Measurements from ENCODE around the gene SGTA.

SGTA gene

GRCh38 chr19:2722541-2723344, 60.3 kb downstream of the SGTA start:
- Histone ChIP-seq H3K4me1 (ENCODE audit: control extremely low read depth in 1 of 4, control insufficient read depth in 4 of 4, insufficient read depth in 4 of 4, low read length in 3 of 4) (peaks cover 0 to 37% (median 32%) of the 10 kb centered on the region in 4 experiments), H3K27me3 (replicated peaks in 2 of 5; ENCODE audit: control insufficient read depth in 4 of 5, insufficient read depth in 5 of 5, low read length in 4 of 5) (peaks cover 0 to 18% (median 0%) of the 10 kb centered on the region in 5 experiments), H3K36me3 (ENCODE audit: control insufficient read depth in 4 of 4, insufficient read depth in 4 of 4, low read length in 3 of 4) (no peaks in the 10 kb centered on the region), H3K9me3 (ENCODE audit: control extremely low read depth in 1 of 5, control insufficient read depth in 4 of 5, insufficient read depth in 2 of 5, low read depth in 1 of 5, low read length in 4 of 5) (no peaks in the 10 kb centered on the region), H3K27ac (ENCODE audit: insufficient read depth in 1 of 2, low read depth in 1 of 2, low read length in 2 of 2, poor library complexity in 1 of 2, severe bottlenecking in 2 of 2) (no peak overlapping the region), H3K4me3 (ENCODE audit: control insufficient read depth in 1 of 7, extremely low read depth in 1 of 7, insufficient read depth in 4 of 7, low read depth in 2 of 7, low read length in 6 of 7) (no peak overlapping the region)
- 66% methylated on average over 24 of the region's 28 CpGs for WGBS (ENCODE audit: insufficient coverage)
- peak in 1 of 3 donors; percentile 52 for DNase-seq
- POLR2A ChIA-PET: no interaction called here
- CTCF ChIA-PET: interaction anchor here (0.8 to 1.3 kb wide), 2 partner anchors 8 to 79 kb away, joined by 3 read pairs; no protein-coding TSS in a partner anchor

DNA sequence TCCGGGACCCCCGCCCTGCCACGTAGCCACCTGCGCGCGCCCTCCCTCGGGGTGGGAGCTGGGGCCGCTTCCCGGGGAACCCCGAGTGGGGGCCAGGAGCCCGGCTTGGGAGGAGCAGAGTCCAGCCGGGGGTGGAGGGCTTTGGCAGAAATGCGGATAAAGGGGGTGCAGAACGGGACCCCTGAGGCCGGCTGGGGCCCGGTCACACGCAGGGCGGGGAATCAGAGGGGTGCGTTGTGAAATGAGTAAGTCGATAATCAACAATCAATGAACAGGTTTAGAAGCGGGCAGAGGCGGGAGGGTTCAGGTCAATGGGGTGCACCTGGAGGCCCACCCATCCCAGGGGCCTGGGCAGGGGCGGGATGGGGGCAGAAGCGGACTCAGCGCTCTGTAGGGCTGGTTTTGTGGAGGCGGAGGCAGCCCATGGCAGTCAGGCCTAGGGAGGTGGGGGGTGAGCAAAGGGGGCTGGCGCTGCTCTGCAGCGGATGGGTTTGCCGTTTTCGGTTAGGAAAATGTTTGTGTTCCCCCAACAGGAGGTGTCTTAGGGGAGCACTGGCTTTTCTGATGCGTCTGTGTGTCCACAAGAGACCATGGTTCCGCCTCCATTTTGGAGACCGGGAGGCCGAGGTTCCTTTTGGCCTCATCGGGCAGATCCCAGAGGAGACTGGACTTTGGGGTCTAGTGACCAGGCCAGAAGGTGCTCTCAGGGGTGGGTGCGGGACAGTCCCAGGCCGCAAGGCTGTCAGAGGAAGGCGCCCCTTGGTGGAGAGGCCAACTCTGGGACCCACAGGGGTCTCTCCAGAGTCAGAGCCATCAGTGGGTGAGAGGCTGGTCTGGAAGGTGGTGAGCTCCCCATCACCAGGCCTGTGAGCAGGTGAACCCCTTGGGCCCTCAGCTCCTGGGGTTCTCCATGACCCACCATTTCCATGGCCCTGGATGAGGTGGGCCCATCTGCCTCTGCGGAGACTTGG, 61.2 kb downstream of the SGTA start:
- Histone ChIP-seq H3K9me3 (ENCODE audit: control extremely low read depth in 1 of 5, control insufficient read depth in 4 of 5, insufficient read depth in 2 of 5, low read depth in 1 of 5, low read length in 4 of 5) (no peaks in the 10 kb centered on the region), H3K27me3 (replicated peaks in 2 of 5; ENCODE audit: control insufficient read depth in 4 of 5, insufficient read depth in 5 of 5, low read length in 4 of 5) (peaks cover 0 to 21% (median 0%) of the 10 kb centered on the region in 5 experiments), H3K36me3 (ENCODE audit: control insufficient read depth in 4 of 4, insufficient read depth in 4 of 4, low read length in 3 of 4) (peaks cover 0 to 3% (median 0%) of the 10 kb centered on the region in 4 experiments), H3K4me3 (ENCODE audit: control insufficient read depth in 1 of 7, extremely low read depth in 1 of 7, insufficient read depth in 4 of 7, low read depth in 2 of 7, low read length in 6 of 7) (peak overlapping the region; percentile 23 to 76 (median 57)), H3K4me1 (ENCODE audit: control extremely low read depth in 1 of 4, control insufficient read depth in 4 of 4, insufficient read depth in 4 of 4, low read length in 3 of 4) (peaks cover 0 to 29% (median 27%) of the 10 kb centered on the region in 4 experiments), H3K27ac (ENCODE audit: insufficient read depth in 1 of 2, low read depth in 1 of 2, low read length in 2 of 2, poor library complexity in 1 of 2, severe bottlenecking in 2 of 2) (no peak overlapping the region)
- ChIA-PET POLR2A (no interaction called here), CTCF (interaction anchor here (1.3 kb wide), 1 partner anchor 78 kb away, joined by 3 read pairs; no protein-coding TSS in a partner anchor)
- WGBS (ENCODE audit: insufficient coverage): 36% methylated on average over 33 of the region's 39 CpGs
- DNase-seq: peak in 2 of 3 donors; percentile 35 to 50

- peaks cover 0 to 25% (median 21%) of the 10 kb centered on the region in 4 experiments for H3K4me1 ChIP-seq (ENCODE audit: control extremely low read depth in 1 of 4, control insufficient read depth in 4 of 4, insufficient read depth in 4 of 4, low read length in 3 of 4)
- H3K4me3 ChIP-seq (ENCODE audit: control insufficient read depth in 1 of 7, extremely low read depth in 1 of 7, insufficient read depth in 4 of 7, low read depth in 2 of 7, low read length in 6 of 7): peak within 1 kb of the TSS; percentile 23 to 76 (median 57)
- no peak within 1 kb of the TSS for H3K27ac ChIP-seq (ENCODE audit: insufficient read depth in 1 of 2, low read depth in 1 of 2, low read length in 2 of 2, poor library complexity in 1 of 2, severe bottlenecking in 2 of 2)
- H3K9me3 ChIP-seq (ENCODE audit: control extremely low read depth in 1 of 5, control insufficient read depth in 4 of 5, insufficient read depth in 2 of 5, low read depth in 1 of 5, low read length in 4 of 5): no peaks in the 10 kb centered on the region
- peaks cover 0 to 3% (median 0%) of the 10 kb centered on the region in 4 experiments for H3K36me3 ChIP-seq (ENCODE audit: control insufficient read depth in 4 of 4, insufficient read depth in 4 of 4, low read length in 3 of 4)
- under 1% methylated on average over 31 of the region's 100 CpGs for WGBS (ENCODE audit: insufficient coverage)
- POLR2A ChIA-PET: no interaction called here
- peak in 1 of 3 donors; percentile 28 for DNase-seq
- CTCF ChIA-PET: no interaction called here
- peaks cover 0 to 21% (median 0%) of the 10 kb centered on the region in 5 experiments for H3K27me3 ChIP-seq (replicated peaks in 2 of 5; ENCODE audit: control insufficient read depth in 4 of 5, insufficient read depth in 5 of 5, low read length in 4 of 5)
Measured at GRCh38 chr19:2720777-2721569, 62.1 kb downstream of the SGTA start, which contains the start of gene DIRAS1. Gene DIRAS1 (minus strand): TSS chr19:2721372. CDS start chr19:2717806, 3,566 bp downstream.

DNA sequence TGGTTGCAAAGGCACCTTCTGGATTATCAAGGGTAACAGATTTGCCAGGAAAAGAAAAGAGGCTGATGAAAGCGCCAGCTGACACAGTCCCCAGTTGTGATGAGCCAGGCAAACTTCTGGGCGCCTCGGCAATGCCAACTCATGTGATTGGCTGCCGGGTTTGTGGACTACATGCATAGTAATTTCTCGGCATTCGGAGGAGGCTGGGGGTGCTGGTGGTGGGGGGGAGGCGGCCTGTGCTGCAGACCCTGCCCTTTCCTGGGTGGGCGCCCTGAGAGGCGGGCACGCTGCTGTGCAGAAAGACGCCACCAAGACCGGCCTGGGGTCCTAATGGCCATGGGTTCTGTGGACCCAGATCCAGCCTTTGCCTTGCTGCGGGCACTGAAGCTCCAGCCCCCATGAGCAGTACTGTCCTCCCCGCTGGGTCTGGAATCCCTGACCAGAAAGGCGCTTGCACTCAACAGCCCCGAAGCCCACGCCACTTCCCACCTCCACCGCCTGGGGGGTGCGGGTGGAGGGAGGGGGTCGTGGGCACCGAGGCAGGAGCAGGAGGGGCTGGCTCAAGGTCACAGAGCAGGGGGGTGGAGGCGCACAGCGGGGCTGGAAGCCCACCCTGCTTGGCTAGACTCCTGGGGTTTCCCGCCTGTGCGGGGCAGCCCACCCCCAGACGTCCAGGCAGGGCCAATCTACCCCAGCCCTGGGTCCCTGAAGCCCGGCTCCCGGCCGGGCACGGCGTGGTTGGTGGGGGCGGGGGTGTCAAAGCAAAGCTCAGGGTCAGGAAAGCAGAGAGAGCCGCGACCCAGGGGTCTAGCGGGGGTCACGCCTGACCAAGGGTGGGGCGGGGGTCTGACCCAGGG, 62.9 kb downstream of the SGTA start:
- peaks cover 0 to 21% (median 0%) of the 10 kb centered on the region in 5 experiments for H3K27me3 ChIP-seq (replicated peaks in 2 of 5; ENCODE audit: control insufficient read depth in 4 of 5, insufficient read depth in 5 of 5, low read length in 4 of 5)
- DNase-seq: peak in 2 of 3 donors; percentile 28 to 41
- WGBS (ENCODE audit: insufficient coverage): 5% methylated on average over 27 of the region's 37 CpGs
- H3K36me3 ChIP-seq (ENCODE audit: control insufficient read depth in 4 of 4, insufficient read depth in 4 of 4, low read length in 3 of 4): peaks cover 0 to 4% (median 2%) of the 10 kb centered on the region in 4 experiments
- H3K4me3 ChIP-seq (ENCODE audit: control insufficient read depth in 1 of 7, extremely low read depth in 1 of 7, insufficient read depth in 4 of 7, low read depth in 2 of 7, low read length in 6 of 7): peak overlapping the region; percentile 15 to 57 (median 47)
- H3K4me1 ChIP-seq (ENCODE audit: control extremely low read depth in 1 of 4, control insufficient read depth in 4 of 4, insufficient read depth in 4 of 4, low read length in 3 of 4): peaks cover 0 to 25% (median 21%) of the 10 kb centered on the region in 4 experiments
- ChIA-PET CTCF (no interaction called here), POLR2A (interaction anchor here (0.6 kb wide), 2 partner anchors 17 to 19 kb away, joined by 3 read pairs; partner anchors contain the start of gene GNG7)
- H3K27ac ChIP-seq (ENCODE audit: insufficient read depth in 1 of 2, low read depth in 1 of 2, low read length in 2 of 2, poor library complexity in 1 of 2, severe bottlenecking in 2 of 2): no peak overlapping the region
- H3K9me3 ChIP-seq (ENCODE audit: control extremely low read depth in 1 of 5, control insufficient read depth in 4 of 5, insufficient read depth in 2 of 5, low read depth in 1 of 5, low read length in 4 of 5): peaks cover 0 to 6% (median 4%) of the 10 kb centered on the region in 5 experiments

DNA sequence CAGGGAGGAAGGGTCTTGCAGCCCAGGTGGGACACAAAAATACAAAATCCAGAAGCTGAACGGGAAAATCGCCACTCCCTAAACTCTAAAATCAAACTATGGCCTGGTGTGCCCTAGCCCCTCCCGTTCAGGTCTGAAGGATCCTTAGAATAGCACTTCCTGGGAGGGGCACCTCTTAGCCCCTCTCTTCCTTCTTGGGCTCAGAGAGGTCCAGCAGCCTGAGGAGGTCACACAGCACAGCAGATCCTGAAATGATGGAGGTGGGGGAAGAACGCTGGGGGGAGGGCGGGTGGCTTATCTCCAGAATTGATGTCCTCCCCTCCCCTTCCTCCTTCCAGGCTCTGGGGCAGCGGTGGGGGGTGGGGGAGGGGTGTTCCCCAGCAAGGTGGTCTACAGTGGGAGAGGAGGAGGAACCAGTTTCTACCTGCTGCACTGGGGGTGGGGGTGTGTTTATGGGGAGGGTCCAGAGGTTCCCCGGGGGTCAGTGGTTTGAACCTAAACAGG, 63.8 kb downstream of the SGTA start:
- ChIA-PET POLR2A (interaction anchor here (0.6 kb wide), 1 partner anchor 17 kb away, joined by 3 read pairs; the partner anchor contains the start of gene GNG7), CTCF (interaction anchor here (0.9 to 1.3 kb wide), 2 partner anchors 18 to 71 kb away, joined by 3 read pairs; no protein-coding TSS in a partner anchor)
- Histone ChIP-seq H3K36me3 (ENCODE audit: control insufficient read depth in 4 of 4, insufficient read depth in 4 of 4, low read length in 3 of 4) (peaks cover 0 to 4% (median 2%) of the 10 kb centered on the region in 4 experiments), H3K27ac (ENCODE audit: insufficient read depth in 1 of 2, low read depth in 1 of 2, low read length in 2 of 2, poor library complexity in 1 of 2, severe bottlenecking in 2 of 2) (no peak overlapping the region), H3K4me1 (ENCODE audit: control extremely low read depth in 1 of 4, control insufficient read depth in 4 of 4, insufficient read depth in 4 of 4, low read length in 3 of 4) (peaks cover 0 to 25% (median 21%) of the 10 kb centered on the region in 4 experiments), H3K4me3 (ENCODE audit: control insufficient read depth in 1 of 7, extremely low read depth in 1 of 7, insufficient read depth in 4 of 7, low read depth in 2 of 7, low read length in 6 of 7) (peak overlapping the region in 1 of 7 experiments; percentile 47), H3K27me3 (replicated peaks in 2 of 5; ENCODE audit: control insufficient read depth in 4 of 5, insufficient read depth in 5 of 5, low read length in 4 of 5) (peaks cover 0 to 21% (median 0%) of the 10 kb centered on the region in 5 experiments), H3K9me3 (ENCODE audit: control extremely low read depth in 1 of 5, control insufficient read depth in 4 of 5, insufficient read depth in 2 of 5, low read depth in 1 of 5, low read length in 4 of 5) (peaks cover 0 to 8% (median 5%) of the 10 kb centered on the region in 5 experiments)
- WGBS (ENCODE audit: insufficient coverage): 78% methylated on average over 3 of the region's 7 CpGs
- no peak for DNase-seq

Data from common myeloid progenitor, CD34-positive (primary cell).